Measurements from ENCODE around the gene KDM4B. TPM values are rescaled to one million over a fixed set of nuclear protein-coding genes. Genes with fewer than 3 reads are reported as not detected.

Gene KDM4B
- total and polyA plus RNA-seq, 9 of the 15 experiments (the other 6 are each of a cell fraction or from before 2014, with no cell fraction given): 0.21 to 29.9 (median 7.3) TPM

DNA sequence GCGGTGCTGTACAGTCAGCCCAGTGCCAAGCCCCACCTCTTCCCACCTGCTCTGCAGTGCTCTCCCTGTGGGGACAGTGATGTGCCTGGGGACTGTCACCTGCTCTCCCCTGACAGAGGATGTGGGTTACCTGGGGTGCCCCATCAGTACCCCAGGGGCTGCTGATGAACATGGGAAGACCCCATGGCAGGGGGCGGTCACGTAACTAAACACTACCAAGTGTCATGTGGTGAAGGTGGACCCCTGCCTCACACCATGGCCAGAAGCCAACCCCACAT lies 12.7 kb downstream of the KDM4B start (continued):
- TF ChIP-seq ZNF146 (CRISPR knock-in tag; IDR thresholded peaks at IDR 0.05; ENCODE audit: unreplicated experiment): no peak
- TF ChIP-seq BRD4 (IDR thresholded peaks at IDR 0.05): no peak
- no peak for TF ChIP-seq FOXO4 (CRISPR knock-in tag; IDR thresholded peaks at IDR 0.05)
- no peak for TF ChIP-seq HMG20B (CRISPR knock-in tag; IDR thresholded peaks at IDR 0.05)
- no peak for TF ChIP-seq RFX1 (IDR thresholded peaks at IDR 0.05)
- TF ChIP-seq POLR2H (tag; IDR thresholded peaks at IDR 0.05; ENCODE audit: low read depth): no peak
- TF ChIP-seq, protein P1, sequence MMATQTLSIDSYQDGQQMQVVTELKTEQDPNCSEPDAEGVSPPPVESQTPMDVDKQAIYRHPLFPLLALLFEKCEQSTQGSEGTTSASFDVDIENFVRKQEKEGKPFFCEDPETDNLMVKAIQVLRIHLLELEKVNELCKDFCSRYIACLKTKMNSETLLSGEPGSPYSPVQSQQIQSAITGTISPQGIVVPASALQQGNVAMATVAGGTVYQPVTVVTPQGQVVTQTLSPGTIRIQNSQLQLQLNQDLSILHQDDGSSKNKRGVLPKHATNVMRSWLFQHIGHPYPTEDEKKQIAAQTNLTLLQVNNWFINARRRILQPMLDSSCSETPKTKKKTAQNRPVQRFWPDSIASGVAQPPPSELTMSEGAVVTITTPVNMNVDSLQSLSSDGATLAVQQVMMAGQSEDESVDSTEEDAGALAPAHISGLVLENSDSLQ (IDR thresholded peaks at IDR 0.05): no peak
- TF ChIP-seq MLX (CRISPR knock-in tag; conservative IDR thresholded peaks at IDR 0.05): no peak
- no peak for TF ChIP-seq ZNF644 (tag; IDR thresholded peaks at IDR 0.05; ENCODE audit: low read depth)
- TF ChIP-seq TRIM24 (IDR thresholded peaks at IDR 0.05): no peak
- TF ChIP-seq MAFG (tag; conservative IDR thresholded peaks at IDR 0.05): no peak
